WTC11 (cell line): ENCODE data around the gene NUP214. TPM values are rescaled to one million over a fixed set of nuclear protein-coding genes. Genes with fewer than 3 reads are reported as not detected.
A peak's percentile ranks its signal among the peaks of the same experiment; 100 is the strongest.

Source experiments
- ATAC-seq: fragments of 200-7000 bp; cut with Tn5 transposase; 2 replicates; pipeline ENCODE4 v1.10.0; 2021; ENCODE audit warnings: mild to moderate bottlenecking, moderate library complexity
- CTCF ChIA-PET: fragments of 300-600 bp; sonication (Branson Sonifier 250); formaldehyde crosslinking; loops from one replicate; lab custom pipeline; 2021; ENCODE audit warnings: antibody characterized with exemption; lab: Charles Lee
- POLR2A ChIA-PET: fragments of 350-600 bp; sonication (Branson Sonifier 250); formaldehyde crosslinking; loops from one replicate; lab custom pipeline; 2021; ENCODE audit warnings: antibody characterized with exemption; lab: Charles Lee
- DNase-seq: peaks from one replicate; pipeline ENCODE4 v3.0.0; 2021; ENCODE audit warnings: low spot score
- H3K27ac Mint-ChIP-seq: 2 replicates; pipeline ENCODE4 v1.8.0; 2021; ENCODE audit warnings: mixed read lengths
- H3K27me3 Mint-ChIP-seq: 2 replicates; pipeline ENCODE4 v1.8.0; 2021; ENCODE audit warnings: low read depth, mild to moderate bottlenecking, moderate library complexity, mixed read lengths
- H3K36me3 Mint-ChIP-seq: 2 replicates; pipeline ENCODE4 v1.8.0; 2021; ENCODE audit warnings: mixed read lengths
- H3K4me1 Mint-ChIP-seq: 2 replicates; pipeline ENCODE4 v1.8.0; 2022; ENCODE audit warnings: mixed read lengths
- H3K4me3 Mint-ChIP-seq: 2 replicates; pipeline ENCODE4 v1.8.0; 2021; ENCODE audit warnings: mild to moderate bottlenecking, moderate library complexity, mixed read lengths
- H3K9me3 Mint-ChIP-seq: 2 replicates; pipeline ENCODE4 v1.8.0; 2021; ENCODE audit warnings: mixed read lengths
- ATF1 ChIP-seq: sonication (generic); formaldehyde crosslinking; IDR thresholded peaks from 2 replicates; pipeline ENCODE4 v1.8.1; 2023; ENCODE audit warnings: mild to moderate bottlenecking, moderate library complexity, missing genetic modification reagents
- JAZF1 ChIP-seq: fragments of 250-450 bp; sonication (Bioruptor Pico); IDR thresholded peaks from 2 replicates; pipeline ENCODE4 v1.9.0; 2021; ENCODE audit warnings: moderate library complexity, mild to moderate bottlenecking, inconsistent platforms
- NFATC4 ChIP-seq: fragments of 250-450 bp; sonication (Bioruptor Pico); IDR thresholded peaks from 2 replicates; pipeline ENCODE4 v1.9.0; 2021; ENCODE audit warnings: mild to moderate bottlenecking
- NFE2L1 ChIP-seq: sonication (generic); formaldehyde crosslinking; IDR thresholded peaks from 2 replicates; pipeline ENCODE4 v1.8.1; 2023; ENCODE audit warnings: missing genetic modification reagents
- SMAD4 ChIP-seq: sonication (generic); formaldehyde crosslinking; IDR thresholded peaks from 2 replicates; pipeline ENCODE4 v1.8.0; 2022; ENCODE audit warnings: mild to moderate bottlenecking, missing genetic modification reagents
- SOX15 ChIP-seq: fragments of 250-450 bp; sonication (Bioruptor Pico); IDR thresholded peaks from 2 replicates; pipeline ENCODE4 v1.9.0; 2021; ENCODE audit warnings: mild to moderate bottlenecking
- SP1 ChIP-seq: sonication (generic); formaldehyde crosslinking; conservative IDR thresholded peaks from 2 replicates; pipeline ENCODE4 v1.8.1; 2022; ENCODE audit warnings: missing genetic modification reagents
- ZNF121 ChIP-seq: sonication (generic); formaldehyde crosslinking; IDR thresholded peaks from 2 replicates; pipeline ENCODE4 v1.8.0; 2023; ENCODE audit warnings: missing genetic modification reagents
- ZNF416 ChIP-seq: fragments of 250-450 bp; sonication (Bioruptor Pico); IDR thresholded peaks from 2 replicates; pipeline ENCODE4 v1.9.0; 2021; ENCODE audit warnings: mild to moderate bottlenecking, inconsistent platforms
- ZNF671 ChIP-seq: fragments of 250-450 bp; sonication (Bioruptor Pico); IDR thresholded peaks from 2 replicates; pipeline ENCODE4 v1.8.0; 2021; ENCODE audit warnings: mild to moderate bottlenecking
- total RNA-seq: library from RNA; stranded (reverse); gene quantifications from 3 replicates; pipeline ENCODE4 v1.2.3, GENCODE V29; 2021
- TF ChIP-seq, protein P1 (sequence below): sonication (generic); formaldehyde crosslinking; IDR thresholded peaks from 2 replicates; pipeline ENCODE4 v1.8.0; 2022; ENCODE audit warnings: mild to moderate bottlenecking, missing genetic modification reagents
- TF ChIP-seq, protein P2 (sequence below): fragments of 250-450 bp; sonication (Bioruptor Pico); IDR thresholded peaks from 2 replicates; pipeline ENCODE4 v1.9.0; 2021; ENCODE audit warnings: mild to moderate bottlenecking, borderline replicate concordance
- TF ChIP-seq, protein P3 (sequence below): fragments of 250-450 bp; sonication (Bioruptor Pico); conservative IDR thresholded peaks from 2 replicates; pipeline ENCODE4 v1.9.0; 2021; ENCODE audit warnings: mild to moderate bottlenecking
- TF ChIP-seq, protein P4 (sequence below): sonication (generic); formaldehyde crosslinking; IDR thresholded peaks from 2 replicates; pipeline ENCODE4 v1.8.0; 2023; ENCODE audit warnings: missing genetic modification reagents, mild to moderate bottlenecking, borderline replicate concordance
- TF ChIP-seq, protein P5 (sequence below): sonication (generic); formaldehyde crosslinking; IDR thresholded peaks from 2 replicates; pipeline ENCODE4 v1.8.1; 2023; ENCODE audit warnings: mild to moderate bottlenecking, moderate library complexity, missing genetic modification reagents

NUP214 gene
- total RNA-seq, 1 experiment from 2014 or later, result 41.8 TPM

DNA sequence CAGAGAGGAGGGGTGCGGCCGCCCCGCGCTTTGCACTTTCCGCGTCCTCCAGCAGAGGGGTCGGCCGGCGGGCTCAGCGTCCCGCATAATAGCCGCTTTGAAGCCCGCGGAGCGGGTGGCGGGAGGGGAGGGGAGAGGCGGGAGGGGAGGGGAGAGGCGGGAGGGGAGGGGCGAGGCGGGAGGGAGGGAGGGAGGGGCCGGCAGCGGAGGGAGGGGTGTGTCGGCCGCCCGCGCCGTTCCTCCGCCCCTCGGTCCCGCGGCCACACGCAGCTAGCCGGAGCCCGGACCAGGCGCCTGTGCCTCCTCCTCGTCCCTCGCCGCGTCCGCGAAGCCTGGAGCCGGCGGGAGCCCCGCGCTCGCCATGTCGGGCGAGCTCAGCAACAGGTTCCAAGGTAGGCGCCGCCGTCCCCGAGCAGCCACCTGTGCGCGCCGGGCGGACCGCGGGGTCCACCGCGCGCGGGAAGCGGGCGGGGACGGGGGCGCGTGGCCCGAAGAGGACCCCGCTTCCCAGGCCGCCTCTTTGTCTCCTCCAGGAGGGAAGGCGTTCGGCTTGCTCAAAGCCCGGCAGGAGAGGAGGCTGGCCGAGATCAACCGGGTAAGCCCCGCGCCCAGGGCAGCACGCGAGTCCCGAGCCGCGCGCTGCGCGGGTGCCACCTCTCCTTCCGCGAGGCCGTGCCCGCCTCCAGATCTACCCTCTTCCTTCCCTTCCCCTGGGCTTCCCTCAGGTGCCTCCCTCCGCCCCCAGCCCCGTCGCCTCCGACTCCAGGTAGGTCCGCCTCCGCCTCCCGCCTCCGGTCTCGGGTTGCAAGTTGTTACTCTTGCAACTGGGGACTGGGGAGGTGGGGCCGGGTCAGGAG lies 28.9 kb upstream of the NUP214 start, which contains the start of gene AIF1L (continued):
- TF ChIP-seq NFE2L1 (CRISPR knock-in tag) (0 out of 2 replicates have a peak, but pooled peaks have one; percentile 44), ZNF671 (CRISPR knock-in tag) (no peak), SMAD4 (CRISPR knock-in tag) (no peak), ATF1 (CRISPR knock-in tag) (no peak), SP1 (CRISPR knock-in tag) (peak; percentile 50; the same call in 1 of the 2 replicates), JAZF1 (CRISPR knock-in tag) (no peak), ZNF416 (no peak), NFATC4 (CRISPR knock-in tag) (no peak), SOX15 (CRISPR knock-in tag) (no peak), ZNF121 (CRISPR knock-in tag) (no peak)
- TF ChIP-seq, protein P1, sequence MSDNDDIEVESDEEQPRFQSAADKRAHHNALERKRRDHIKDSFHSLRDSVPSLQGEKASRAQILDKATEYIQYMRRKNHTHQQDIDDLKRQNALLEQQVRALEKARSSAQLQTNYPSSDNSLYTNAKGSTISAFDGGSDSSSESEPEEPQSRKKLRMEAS (CRISPR knock-in tag), result peak; percentile 86
- TF ChIP-seq, protein P2, sequence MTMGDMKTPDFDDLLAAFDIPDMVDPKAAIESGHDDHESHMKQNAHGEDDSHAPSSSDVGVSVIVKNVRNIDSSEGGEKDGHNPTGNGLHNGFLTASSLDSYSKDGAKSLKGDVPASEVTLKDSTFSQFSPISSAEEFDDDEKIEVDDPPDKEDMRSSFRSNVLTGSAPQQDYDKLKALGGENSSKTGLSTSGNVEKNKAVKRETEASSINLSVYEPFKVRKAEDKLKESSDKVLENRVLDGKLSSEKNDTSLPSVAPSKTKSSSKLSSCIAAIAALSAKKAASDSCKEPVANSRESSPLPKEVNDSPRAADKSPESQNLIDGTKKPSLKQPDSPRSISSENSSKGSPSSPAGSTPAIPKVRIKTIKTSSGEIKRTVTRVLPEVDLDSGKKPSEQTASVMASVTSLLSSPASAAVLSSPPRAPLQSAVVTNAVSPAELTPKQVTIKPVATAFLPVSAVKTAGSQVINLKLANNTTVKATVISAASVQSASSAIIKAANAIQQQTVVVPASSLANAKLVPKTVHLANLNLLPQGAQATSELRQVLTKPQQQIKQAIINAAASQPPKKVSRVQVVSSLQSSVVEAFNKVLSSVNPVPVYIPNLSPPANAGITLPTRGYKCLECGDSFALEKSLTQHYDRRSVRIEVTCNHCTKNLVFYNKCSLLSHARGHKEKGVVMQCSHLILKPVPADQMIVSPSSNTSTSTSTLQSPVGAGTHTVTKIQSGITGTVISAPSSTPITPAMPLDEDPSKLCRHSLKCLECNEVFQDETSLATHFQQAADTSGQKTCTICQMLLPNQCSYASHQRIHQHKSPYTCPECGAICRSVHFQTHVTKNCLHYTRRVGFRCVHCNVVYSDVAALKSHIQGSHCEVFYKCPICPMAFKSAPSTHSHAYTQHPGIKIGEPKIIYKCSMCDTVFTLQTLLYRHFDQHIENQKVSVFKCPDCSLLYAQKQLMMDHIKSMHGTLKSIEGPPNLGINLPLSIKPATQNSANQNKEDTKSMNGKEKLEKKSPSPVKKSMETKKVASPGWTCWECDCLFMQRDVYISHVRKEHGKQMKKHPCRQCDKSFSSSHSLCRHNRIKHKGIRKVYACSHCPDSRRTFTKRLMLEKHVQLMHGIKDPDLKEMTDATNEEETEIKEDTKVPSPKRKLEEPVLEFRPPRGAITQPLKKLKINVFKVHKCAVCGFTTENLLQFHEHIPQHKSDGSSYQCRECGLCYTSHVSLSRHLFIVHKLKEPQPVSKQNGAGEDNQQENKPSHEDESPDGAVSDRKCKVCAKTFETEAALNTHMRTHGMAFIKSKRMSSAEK (CRISPR knock-in tag), result no peak

DNA sequence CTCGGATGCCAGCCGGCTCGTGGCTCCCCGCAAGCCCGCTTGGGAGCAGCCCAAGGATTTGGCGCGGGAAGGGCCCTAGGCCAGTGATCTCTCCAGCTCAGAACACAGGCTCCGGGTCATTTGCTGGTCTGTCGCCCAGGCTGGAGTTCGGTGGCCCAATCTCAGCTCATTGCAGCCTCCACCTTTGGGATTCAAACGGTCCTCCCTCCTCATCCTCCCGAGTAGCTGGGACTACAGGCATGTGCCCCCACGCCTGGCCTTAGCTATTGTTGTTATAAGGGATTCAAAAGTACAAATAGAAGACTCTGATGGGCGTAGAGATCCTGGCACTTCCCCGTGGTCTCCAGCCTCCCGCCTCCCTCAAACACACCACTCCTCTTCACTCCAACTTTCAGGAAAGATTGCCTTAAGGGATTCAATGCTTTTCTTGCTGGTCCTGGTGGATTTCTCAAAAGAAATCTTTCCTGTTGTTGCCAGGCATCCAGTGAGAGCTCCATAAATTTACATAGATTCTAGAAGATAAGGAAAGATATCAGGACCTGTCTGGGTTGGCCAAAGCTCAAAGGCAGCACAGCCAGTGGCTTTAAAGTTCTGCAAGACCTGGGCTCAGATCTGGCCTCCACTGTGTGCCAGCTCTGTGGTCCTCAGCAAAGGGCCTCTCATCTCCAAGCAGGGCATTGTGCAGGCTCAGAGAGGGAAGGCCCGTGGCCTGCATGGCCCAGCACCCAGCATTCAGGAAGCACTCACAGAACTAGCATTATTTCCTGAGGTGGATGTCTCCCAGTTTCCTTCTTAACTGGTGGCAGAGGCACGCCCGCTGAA lies 28.0 kb upstream of the NUP214 start:
- ATAC-seq (no peak), DNase-seq (no peak)
- Mint-ChIP-seq H3K27ac (peak overlapping the region; percentile 84), H3K27me3 (peaks cover 6% of the 10 kb centered on the region), H3K9me3 (no peaks in the 10 kb centered on the region), H3K4me1 (peaks cover 48% of the 10 kb centered on the region), H3K36me3 (peaks cover 2% of the 10 kb centered on the region; the same call in 1 of the 2 replicates), H3K4me3 (peak overlapping the region; percentile 79)
- POLR2A ChIA-PET, result interaction anchor here (0.6 to 2.1 kb wide), 5 partner anchors 8 to 344 kb away, joined by 3 to 22 read pairs (median 3); partner anchors contain the start of gene NUP214
- CTCF ChIA-PET, result interaction anchor here (0.6 to 4.1 kb wide), 9 partner anchors 12 to 239 kb away, joined by 3 to 18 read pairs (median 4); partner anchors contain the start of gene NUP214
- TF ChIP-seq, protein P1 (CRISPR knock-in tag), result peak; percentile 56; the same call in 1 of the 2 replicates
- TF ChIP-seq, protein P3, sequence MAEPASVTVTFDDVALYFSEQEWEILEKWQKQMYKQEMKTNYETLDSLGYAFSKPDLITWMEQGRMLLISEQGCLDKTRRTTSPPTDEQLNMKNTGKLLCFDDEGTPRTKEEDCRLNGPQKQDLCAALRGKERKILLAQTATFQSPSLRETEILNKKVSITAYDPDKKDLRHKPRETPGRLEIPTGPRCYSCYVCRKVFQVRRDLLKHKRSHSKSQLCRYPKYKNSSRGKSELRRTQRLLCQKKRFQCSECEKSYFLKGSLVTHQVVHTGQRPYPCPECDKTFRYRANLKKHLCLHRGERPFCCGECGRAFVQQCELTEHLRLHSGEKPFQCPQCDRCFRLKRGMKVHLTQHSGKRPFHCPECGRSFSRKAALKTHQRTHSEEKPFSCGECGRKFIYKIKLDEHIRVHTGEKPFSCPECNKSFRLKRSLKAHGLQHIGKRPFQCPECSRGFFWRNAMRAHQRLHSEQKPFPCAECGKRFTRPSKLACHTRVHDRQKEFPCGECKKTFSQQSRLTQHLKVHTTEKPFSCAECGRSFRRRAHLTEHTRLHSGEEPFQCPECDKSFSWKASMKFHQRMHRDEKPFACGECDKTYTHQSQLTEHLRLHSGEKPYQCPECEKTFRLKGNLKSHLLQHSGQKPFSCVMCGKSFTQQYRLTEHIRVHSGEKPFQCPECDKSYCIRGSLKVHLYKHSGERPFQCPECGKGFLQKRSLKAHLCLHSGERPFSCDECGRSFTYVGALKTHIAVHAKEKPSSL (CRISPR knock-in tag), result no peak
- TF ChIP-seq, protein P4, sequence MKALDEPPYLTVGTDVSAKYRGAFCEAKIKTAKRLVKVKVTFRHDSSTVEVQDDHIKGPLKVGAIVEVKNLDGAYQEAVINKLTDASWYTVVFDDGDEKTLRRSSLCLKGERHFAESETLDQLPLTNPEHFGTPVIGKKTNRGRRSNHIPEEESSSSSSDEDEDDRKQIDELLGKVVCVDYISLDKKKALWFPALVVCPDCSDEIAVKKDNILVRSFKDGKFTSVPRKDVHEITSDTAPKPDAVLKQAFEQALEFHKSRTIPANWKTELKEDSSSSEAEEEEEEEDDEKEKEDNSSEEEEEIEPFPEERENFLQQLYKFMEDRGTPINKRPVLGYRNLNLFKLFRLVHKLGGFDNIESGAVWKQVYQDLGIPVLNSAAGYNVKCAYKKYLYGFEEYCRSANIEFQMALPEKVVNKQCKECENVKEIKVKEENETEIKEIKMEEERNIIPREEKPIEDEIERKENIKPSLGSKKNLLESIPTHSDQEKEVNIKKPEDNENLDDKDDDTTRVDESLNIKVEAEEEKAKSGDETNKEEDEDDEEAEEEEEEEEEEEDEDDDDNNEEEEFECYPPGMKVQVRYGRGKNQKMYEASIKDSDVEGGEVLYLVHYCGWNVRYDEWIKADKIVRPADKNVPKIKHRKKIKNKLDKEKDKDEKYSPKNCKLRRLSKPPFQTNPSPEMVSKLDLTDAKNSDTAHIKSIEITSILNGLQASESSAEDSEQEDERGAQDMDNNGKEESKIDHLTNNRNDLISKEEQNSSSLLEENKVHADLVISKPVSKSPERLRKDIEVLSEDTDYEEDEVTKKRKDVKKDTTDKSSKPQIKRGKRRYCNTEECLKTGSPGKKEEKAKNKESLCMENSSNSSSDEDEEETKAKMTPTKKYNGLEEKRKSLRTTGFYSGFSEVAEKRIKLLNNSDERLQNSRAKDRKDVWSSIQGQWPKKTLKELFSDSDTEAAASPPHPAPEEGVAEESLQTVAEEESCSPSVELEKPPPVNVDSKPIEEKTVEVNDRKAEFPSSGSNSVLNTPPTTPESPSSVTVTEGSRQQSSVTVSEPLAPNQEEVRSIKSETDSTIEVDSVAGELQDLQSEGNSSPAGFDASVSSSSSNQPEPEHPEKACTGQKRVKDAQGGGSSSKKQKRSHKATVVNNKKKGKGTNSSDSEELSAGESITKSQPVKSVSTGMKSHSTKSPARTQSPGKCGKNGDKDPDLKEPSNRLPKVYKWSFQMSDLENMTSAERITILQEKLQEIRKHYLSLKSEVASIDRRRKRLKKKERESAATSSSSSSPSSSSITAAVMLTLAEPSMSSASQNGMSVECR (CRISPR knock-in tag), result 0 out of 2 replicates have a peak, but pooled peaks have one; percentile 23
- TF ChIP-seq, protein P5, sequence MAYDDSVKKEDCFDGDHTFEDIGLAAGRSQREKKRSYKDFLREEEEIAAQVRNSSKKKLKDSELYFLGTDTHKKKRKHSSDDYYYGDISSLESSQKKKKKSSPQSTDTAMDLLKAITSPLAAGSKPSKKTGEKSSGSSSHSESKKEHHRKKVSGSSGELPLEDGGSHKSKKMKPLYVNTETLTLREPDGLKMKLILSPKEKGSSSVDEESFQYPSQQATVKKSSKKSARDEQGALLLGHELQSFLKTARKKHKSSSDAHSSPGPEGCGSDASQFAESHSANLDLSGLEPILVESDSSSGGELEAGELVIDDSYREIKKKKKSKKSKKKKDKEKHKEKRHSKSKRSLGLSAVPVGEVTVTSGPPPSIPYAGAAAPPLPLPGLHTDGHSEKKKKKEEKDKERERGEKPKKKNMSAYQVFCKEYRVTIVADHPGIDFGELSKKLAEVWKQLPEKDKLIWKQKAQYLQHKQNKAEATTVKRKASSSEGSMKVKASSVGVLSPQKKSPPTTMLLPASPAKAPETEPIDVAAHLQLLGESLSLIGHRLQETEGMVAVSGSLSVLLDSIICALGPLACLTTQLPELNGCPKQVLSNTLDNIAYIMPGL (CRISPR knock-in tag), result no peak; the same call in 1 of the 2 replicates
